ENCODE measurements around the gene CHIC2. TPM values are rescaled to one million over a fixed set of nuclear protein-coding genes. Genes with fewer than 3 reads are reported as not detected.

CHIC2 gene
- total RNA-seq, 4 donors from 2014 or later = 31.3 to 42.7 (median 33.0) TPM

DNA sequence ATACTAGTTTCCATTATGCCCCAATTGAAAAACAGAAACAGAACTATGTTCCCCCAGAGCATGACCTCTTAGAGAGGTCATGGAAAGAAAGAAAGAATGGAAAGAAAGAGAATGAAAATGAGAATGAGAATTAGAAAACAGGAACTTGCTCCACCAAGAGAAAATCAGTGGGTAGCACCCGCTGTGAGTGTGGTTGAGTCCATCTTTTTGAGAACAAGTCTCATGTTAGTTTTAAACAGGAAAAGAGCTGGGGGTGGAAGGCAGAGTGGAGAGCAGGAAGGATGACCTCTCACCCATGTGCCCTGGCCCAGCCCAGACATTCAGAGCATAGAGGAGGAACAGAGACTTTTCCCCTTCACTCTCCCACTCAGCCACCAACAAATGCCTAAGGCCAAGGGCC, 40.5 kb upstream of the CHIC2 start:
- Histone ChIP-seq H3K36me3 (no peaks in the 10 kb centered on the region), H3K27ac (no peak overlapping the region), H3K27me3 (peaks cover 51% of the 10 kb centered on the region), H3K4me3 (replicated peaks in 1 of 3) (no peak overlapping the region), H3K4me1 (peaks cover 22 to 26% of the 10 kb centered on the region in 2 donors), H3K9me3 (no peaks in the 10 kb centered on the region)
- intact Hi-C loops (cut with DNase I) = loop anchor here (10.0 kb wide), 1 partner anchor 120 kb away; the partner anchor contains the start of gene PDGFRA
- DNase-seq = no peak
- 85 to 89% methylated on average over 1 of the region's 1 CpG for WGBS, 2 donors
- no peak for TF ChIP-seq POLR2A (IDR thresholded peaks at IDR 0.05)
- TF ChIP-seq, protein P1, sequence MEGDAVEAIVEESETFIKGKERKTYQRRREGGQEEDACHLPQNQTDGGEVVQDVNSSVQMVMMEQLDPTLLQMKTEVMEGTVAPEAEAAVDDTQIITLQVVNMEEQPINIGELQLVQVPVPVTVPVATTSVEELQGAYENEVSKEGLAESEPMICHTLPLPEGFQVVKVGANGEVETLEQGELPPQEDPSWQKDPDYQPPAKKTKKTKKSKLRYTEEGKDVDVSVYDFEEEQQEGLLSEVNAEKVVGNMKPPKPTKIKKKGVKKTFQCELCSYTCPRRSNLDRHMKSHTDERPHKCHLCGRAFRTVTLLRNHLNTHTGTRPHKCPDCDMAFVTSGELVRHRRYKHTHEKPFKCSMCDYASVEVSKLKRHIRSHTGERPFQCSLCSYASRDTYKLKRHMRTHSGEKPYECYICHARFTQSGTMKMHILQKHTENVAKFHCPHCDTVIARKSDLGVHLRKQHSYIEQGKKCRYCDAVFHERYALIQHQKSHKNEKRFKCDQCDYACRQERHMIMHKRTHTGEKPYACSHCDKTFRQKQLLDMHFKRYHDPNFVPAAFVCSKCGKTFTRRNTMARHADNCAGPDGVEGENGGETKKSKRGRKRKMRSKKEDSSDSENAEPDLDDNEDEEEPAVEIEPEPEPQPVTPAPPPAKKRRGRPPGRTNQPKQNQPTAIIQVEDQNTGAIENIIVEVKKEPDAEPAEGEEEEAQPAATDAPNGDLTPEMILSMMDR (IDR thresholded peaks at IDR 0.05) = no peak

DNA sequence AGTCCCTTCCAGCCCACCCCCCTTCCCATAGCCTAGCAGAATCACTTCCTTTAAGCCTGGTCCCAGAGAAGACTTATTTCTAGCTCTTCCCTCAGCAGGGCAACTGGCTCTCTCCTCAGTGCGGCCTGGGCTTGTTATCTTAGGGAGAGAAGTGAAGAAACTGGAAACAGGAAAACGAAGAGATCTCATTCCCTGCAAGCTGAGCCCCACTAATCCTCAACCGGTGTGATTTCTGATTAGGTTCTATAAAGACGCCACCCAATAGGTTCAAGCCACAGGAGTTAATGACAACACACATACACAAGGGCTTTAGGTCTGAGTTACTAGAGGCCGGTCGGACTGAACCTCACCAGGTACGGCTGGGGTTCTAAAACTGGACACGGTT, 38.8 kb upstream of the CHIC2 start:
- no peaks in the 10 kb centered on the region for H3K36me3 ChIP-seq
- intact Hi-C loops (cut with DNase I) = loop anchor here (10.0 kb wide), 1 partner anchor 122 kb away; the partner anchor contains the start of gene PDGFRA
- no peak overlapping the region for H3K4me3 ChIP-seq (replicated peaks in 1 of 3)
- peaks cover 23 to 24% of the 10 kb centered on the region in 2 donors for H3K4me1 ChIP-seq
- H3K27me3 ChIP-seq = peaks cover 42% of the 10 kb centered on the region
- 17 to 19% methylated on average over 8 of the region's 8 CpGs for WGBS, 2 donors
- H3K9me3 ChIP-seq = no peaks in the 10 kb centered on the region
- H3K27ac ChIP-seq = no peak overlapping the region
- no peak for DNase-seq
- no peak for TF ChIP-seq POLR2A (IDR thresholded peaks at IDR 0.05)
- TF ChIP-seq, protein P1 (IDR thresholded peaks at IDR 0.05) = no peak

DNA sequence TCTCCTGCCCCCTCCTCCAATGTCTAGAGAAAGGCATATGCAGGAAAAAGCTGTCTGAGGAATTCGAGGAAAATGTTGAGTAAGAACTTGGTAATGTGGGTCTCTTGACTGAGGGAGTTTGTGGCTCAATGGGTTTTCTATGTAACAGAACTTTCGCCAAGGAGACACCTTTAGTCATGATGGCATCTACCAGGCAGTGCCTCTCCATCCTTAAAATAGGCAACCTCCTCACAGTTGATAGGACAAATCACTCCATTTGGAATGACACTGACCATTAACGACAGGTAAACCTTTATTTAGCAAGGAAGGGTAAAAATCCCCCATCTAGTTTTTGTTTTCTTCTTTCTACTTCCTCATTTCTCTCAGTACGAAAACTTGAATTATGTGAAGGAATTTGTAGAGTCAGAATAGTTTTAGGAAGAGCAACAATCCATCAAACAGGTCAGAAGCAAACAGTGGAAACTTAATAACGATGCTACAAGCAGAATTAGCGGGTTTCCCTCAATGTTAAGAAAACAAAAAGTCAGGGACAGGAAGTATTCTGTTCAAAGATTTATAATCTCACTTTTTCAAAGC, 38.2 kb upstream of the CHIC2 start:
- 41 to 43% methylated on average over 6 of the region's 6 CpGs for WGBS, 2 donors
- H3K27ac ChIP-seq = no peak overlapping the region
- no peaks in the 10 kb centered on the region for H3K36me3 ChIP-seq
- no peaks in the 10 kb centered on the region for H3K9me3 ChIP-seq
- peaks cover 46% of the 10 kb centered on the region for H3K27me3 ChIP-seq
- peaks cover 23 to 24% of the 10 kb centered on the region in 2 donors for H3K4me1 ChIP-seq
- no peak overlapping the region for H3K4me3 ChIP-seq (replicated peaks in 1 of 3)
- no peak for DNase-seq
- intact Hi-C loops (cut with DNase I) = loop anchor here (10.0 kb wide), 1 partner anchor 122 kb away; the partner anchor contains the start of gene PDGFRA
- TF ChIP-seq POLR2A (IDR thresholded peaks at IDR 0.05) = no peak
- TF ChIP-seq, protein P1 (IDR thresholded peaks at IDR 0.05) = no peak

DNA sequence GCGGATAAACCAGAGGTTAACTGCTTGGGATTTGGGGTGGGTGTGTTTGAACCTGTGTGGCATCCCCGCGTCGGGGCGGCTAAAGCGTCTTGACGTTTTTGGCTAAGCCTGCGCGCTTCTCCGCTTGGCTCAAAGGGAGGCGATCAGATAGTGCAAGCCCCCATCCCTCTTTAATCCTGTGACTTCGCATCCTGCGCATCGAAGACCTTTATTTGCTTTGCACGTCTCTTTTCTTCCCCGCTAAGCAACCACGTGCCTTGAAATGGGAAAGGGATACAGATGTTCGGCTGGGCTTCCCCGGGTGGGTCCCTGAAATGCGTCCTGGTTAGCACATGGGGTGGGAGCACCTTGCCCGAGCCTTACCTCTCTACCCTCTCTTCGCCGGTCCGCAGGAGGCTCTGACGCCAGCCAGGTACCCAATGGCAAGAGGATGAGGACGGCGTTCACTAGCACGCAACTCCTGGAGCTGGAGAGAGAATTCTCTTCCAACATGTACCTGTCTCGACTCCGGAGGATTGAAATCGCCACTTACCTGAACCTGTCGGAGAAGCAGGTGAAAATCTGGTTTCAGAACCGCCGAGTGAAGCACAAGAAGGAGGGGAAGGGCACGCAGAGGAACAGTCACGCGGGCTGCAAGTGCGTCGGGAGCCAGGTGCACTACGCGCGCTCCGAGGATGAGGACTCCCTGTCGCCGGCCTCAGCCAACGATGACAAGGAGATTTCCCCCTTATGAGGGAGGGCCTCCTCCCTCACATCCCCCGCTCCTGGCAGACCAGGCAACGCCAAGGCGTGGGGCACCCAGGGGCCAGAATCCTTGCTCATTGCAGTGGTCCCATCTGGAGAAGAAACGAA, 37.0 kb upstream of the CHIC2 start:
- H3K27me3 ChIP-seq = peaks cover 56% of the 10 kb centered on the region
- 9% methylated on average over 44 to 49 of the region's 50 CpGs for WGBS, 2 donors
- intact Hi-C loops (cut with DNase I) = loop anchor here (10.0 kb wide), 1 partner anchor 123 kb away; the partner anchor contains the start of gene PDGFRA

More for the DNA sequence above, 37.0 kb upstream of the CHIC2 start:
- Histone ChIP-seq H3K9me3 (no peaks in the 10 kb centered on the region), H3K27ac (no peak overlapping the region), H3K4me3 (replicated peaks in 1 of 3) (no peak overlapping the region), H3K36me3 (no peaks in the 10 kb centered on the region), H3K4me1 (peaks cover 23 to 24% of the 10 kb centered on the region in 2 donors)
- TF ChIP-seq, protein P1 (IDR thresholded peaks at IDR 0.05) = no peak
- no peak for TF ChIP-seq POLR2A (IDR thresholded peaks at IDR 0.05)
- DNase-seq = no peak
